NCI-H82 treated with DMSO at 0.1 percent for 48 hours (cell line): ENCODE data around the gene PI4K2A.
A peak's percentile ranks its signal among the peaks of the same experiment; 100 is the strongest.

Experiments used
- DNase-seq: peaks from one replicate; lab custom pipeline; 2025; ENCODE audit not compliant: unreplicated experiment; lab: John Stamatoyannopoulos, UW

The PI4K2A gene

DNA sequence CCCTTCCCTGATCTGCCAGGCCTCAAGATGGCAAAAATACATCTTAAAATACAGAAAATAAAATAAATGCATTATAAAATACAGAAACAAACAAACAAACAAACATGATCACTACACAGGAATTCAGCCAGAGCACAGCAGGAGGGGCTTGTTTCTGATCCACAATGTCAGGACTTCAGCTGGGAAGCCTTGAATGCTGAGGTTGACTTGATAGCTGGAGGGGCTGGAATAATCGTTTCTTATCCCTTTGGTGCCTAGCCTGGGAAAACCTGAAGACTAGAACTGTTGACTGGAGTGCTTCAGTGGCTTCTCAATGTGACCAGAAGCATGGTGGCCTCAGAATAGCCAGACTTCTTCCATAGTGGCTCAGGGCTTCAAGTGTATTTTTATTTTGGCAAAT is 63.9 kb downstream of the PI4K2A start:
- no peak for DNase-seq

DNA sequence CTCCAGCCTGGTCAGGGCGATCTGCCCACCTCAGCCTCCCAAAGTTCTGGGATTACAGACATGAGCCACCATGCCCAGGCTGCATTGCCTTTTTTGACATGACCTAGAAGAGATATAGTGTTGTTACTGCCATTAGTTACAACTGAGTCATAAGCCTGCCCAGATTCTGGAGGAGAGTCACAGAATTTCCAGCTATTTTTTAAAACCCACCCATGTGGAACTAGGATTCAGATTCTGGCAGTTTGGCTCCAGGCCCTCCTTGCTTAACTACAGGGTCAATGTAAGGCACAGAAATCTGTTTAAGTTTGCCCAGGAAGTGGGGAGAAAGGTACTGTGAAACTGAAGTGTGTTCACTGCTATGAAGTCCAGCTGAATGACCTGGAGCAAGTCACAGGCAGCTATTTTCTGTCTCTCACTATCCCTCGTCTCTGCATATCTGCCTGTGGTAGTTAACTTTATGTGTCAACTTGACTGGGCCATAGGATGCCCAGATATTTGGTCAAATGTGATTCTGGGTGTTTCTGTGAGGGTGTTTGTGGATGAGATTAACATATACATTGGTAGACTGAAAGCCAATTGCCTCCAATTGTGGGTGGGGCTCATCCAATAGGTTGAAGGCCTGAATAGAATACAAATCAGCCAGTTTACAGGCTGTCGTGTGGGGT is 64.7 kb downstream of the PI4K2A start:
- no peak for DNase-seq

GRCh38 chr10:97707134-97707861 is 66.8 kb downstream of the PI4K2A start:
- DNase-seq, result no peak

- no peak for DNase-seq
These were observed 67.7 kb downstream of the PI4K2A start for GRCh38 chr10:97708167-97708566.

DNA sequence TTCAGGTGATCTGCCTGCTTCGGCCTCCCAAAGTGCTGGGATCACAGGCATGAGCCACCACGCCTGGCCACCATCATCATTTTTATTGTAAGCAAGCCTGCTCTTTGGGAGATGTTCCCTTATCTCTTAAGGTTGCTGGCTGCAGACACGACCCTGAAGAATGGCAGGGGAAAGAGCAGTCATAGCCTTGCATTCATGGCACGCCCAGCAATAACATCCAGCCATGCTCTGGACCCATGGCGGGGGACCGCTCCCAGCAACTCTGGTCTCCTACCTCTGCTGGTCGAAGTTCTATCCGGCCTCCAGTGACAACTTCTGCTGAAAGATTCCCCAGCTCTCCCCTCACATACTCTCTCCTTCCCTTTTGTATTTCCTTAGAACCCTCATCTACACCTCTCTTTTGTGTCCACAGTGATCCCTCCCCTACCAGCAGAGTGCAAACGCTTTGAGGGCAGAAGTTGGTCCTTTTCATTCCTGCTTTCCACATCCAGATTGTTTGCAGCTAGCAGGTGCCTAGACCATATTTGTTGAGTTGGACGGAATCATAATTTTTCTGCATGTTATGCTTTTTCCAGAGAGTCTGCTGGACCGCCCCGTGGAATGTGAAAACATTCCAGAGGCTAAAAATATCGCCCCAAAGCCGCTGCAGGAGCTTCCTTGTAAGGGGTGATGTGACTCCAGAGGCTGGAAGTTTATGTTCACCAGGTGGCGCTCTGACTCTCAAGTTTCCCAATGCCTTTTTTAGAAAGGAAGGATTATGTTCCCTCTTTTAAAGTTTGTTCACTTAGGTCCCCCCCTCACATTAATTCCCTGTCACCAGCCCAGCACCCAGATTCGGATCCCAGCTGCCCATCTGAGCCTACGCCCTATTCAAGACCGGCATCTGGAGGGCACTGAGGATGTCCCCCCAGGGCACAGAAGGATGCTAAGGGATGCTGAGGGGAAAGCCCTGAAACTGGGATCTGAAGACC is 68.8 kb downstream of the PI4K2A start:
- no peak for DNase-seq

DNA sequence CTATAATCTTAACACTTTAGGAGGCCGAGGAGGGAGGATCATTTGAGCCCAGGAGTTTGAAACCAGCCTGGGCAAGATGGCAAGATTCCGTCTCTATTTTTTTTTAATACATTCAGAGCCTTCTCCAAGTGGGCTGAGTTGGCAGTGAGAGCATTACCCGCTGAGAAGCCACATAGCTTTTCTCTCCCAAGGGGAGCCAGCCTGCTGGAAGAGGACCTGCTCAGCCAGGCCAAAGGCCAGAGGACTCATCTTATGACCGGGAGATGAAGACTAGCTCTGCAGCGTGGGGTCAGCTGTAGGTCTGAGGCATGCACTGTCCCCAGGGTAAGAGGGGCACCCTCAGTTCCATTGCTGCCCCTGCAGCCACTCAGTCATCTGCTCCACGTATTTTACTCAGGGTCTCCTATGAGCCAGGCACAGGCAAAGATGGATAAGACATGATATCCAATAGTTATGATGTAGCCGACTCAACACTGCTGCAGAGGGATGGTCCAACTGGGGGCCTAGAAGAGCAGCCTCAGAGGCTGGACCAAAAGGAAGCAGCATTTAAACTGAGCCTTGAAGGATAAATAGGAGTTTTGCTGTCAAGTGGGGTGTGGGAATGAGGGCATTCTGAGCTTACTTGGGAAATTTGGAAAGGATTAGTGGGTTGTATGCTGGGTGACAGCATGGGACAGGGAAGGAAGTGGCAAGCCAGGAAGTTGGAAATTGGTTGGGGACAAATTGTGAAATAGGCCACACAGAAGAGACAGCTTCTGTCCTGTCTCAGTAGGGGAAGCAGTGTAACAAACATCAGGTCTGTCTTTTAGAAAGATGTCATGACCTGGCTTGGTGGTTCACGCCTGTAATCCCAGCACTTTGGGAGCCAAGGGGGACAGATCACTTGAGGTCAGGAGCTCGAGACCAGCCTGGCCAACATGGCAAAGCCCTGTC is 71.4 kb downstream of the PI4K2A start:
- DNase-seq, result no peak

GRCh38 chr10:97713339-97713825 is 72.9 kb downstream of the PI4K2A start, which contains the start of gene MARVELD1:
MARVELD1 (plus strand) TSS chr10:97713730; CDS start chr10:97713877, 147 bp downstream.
- peak; percentile 63 for DNase-seq

DNA sequence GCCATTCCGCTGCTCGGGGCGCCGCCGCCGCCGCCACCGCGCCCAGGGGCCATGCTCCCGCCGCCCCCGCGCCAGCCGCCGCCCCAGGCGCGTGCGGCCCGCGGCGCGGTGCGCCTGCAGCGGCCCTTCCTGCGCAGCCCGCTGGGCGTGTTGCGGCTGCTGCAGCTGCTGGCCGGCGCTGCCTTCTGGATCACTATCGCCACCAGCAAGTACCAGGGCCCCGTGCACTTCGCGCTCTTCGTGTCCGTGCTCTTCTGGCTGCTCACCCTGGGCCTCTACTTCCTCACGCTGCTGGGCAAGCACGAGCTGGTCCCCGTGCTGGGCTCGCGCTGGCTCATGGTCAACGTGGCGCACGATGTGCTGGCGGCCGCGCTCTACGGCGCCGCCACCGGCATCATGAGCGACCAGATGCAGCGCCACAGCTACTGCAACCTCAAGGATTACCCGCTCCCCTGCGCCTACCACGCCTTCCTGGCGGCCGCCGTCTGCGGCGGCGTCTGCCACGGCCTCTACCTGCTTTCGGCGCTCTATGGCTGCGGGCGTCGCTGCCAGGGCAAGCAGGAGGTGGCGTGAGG is 73.4 kb downstream of the PI4K2A start:
- no peak for DNase-seq

- DNase-seq, result no peak
These were observed 74.2 kb downstream of the PI4K2A start for GRCh38 chr10:97714401-97715258.

DNA sequence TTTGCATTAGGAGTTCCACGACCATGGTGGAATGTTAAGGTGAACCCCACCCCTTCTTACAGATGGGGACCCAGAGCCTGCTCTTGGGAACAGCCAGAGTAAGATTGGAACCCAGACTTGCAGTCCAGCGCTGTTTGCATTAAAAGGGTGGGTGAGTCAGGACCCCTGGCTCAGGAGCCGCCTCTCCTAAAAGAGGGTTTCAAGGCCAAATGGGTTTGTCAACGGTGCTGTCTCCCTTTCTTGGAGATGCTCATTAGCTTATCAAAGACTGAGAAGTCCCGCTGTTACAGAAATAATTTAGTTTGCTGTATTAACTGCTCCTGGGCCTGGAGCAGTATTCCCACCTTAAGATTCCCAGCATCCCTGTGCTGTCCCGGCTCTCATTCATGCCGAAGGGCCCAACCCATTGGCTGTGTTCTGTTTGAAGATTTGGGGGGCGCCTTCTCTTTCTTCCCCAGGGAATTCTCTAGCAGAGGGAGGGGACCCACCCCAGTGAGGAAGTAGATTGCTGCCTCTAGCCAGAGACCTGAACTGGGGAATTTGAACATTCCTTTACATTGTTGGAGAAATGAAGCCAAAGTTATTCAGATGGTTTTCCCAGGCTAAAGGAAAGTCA is 74.9 kb downstream of the PI4K2A start:
- no peak for DNase-seq

- no peak for DNase-seq
These were observed 77.2 kb downstream of the PI4K2A start for GRCh38 chr10:97717627-97718026.

- no peak for DNase-seq
These were observed 77.7 kb downstream of the PI4K2A start for GRCh38 chr10:97718178-97718577.

DNA sequence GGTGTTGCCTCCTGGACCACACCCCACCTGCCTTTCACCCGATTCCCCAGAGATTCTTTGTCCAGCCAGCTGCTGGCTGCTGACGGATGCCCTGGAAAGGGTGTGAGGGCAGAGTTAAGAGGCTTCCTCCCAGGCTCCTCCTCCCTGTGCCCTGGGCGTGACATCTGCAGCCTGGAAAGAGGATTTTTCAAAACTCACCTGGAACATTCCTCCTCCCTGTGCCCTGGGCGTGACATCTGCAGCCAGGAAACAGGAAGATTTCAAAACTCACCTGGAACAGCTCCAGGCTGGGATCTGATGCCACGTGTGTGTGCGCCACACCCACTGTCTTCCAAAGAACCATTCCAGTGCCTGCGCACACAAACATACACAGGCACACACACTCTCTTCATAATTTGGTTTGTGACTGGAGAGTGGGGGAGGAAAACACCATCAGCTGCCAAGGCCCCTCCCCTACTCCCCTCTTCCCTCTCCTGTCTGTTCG is 78.2 kb downstream of the PI4K2A start:
- no peak for DNase-seq

GRCh38 chr10:97719602-97720001 is 79.1 kb downstream of the PI4K2A start:
- no peak for DNase-seq

DNA sequence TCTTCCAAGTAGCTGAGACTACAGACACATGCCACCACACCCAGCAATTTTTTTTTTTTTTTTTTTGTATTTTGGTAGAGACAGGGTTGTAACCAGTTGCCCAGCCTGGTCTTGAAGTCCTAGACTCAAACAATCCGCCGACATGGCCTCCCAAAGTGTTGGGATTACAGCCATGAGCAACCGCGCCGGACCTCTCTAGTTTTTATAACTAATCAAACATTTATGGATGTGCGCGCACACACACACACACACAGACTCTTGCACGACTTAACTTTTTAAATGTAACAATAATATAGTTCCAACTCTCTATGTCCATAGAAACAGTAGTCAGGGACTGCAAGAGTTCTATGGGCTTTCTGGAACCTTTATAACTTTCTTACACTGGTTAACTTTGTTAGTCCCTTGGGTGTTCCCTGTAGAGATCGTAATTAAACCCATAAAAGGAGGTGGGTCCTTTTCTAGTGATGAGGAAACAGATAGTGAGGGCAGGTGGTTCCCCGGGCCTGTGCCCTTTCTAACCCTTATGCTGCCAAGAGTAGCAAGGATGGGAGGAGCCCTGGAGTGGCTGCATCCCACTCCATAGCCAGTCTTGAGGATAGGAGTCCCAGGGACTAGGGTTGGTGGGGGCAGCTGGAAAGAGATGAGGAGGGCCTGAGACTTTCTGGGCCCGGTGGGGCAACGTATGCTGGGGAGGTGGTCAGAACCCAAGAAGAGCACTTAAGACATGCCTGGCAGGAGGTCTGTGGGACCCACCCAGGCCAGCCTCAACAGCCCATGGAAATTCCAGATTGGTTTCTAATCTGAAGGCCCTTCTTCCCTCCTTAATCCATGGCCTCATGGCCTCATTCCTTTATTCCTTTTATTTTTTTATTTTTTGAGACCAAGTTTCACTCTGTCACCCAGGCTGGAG is 81.7 kb downstream of the PI4K2A start:
- DNase-seq, result no peak

GRCh38 chr10:97723001-97723400 is 82.5 kb downstream of the PI4K2A start:
- no peak for DNase-seq

DNA sequence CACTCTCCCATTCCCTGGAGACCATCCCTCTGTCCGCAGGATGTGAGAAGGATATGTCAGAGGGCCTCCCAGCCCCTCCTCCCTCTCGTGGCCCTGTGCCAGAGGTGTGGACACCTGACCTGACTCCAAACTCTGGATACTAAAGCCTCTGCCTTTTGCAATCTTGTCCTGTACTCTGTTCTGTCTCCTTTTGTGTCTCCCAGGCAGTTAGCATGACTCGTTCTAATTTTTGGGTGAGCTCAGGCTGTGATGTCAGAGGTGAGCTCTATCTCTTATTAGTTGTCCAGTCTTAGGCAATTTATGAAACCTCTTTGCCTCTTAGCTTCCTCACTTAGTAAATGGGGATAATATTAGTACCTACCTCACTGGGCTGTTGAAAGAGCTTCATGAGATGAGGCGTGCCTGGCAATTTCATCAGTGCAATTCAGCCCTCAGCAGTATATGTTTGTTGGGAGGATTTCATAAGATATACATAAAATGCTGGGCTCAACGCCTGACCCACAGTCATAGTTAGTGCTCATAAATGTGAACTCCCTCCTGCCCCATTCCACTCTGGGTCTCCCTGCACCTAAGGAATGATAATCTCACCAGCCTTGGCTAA is 84.0 kb downstream of the PI4K2A start:
- no peak for DNase-seq
